Skeletal muscle cell (primary cell): ENCODE data around the gene DNAH17.
A peak's percentile ranks its signal among the peaks of the same experiment; 100 is the strongest.

Experiments
- DNase-seq: peaks from one replicate; pipeline ENCODE4 v3.0.0-alpha.2; 2010; ENCODE audit warnings: low read depth
- H3K4me3 ChIP-seq: 2 replicates; pipeline ENCODE4 v1.5.1; 2011; ENCODE audit warnings: low read depth, mild to moderate bottlenecking, control low read depth, low read length, moderate library complexity

The DNAH17 gene

DNA sequence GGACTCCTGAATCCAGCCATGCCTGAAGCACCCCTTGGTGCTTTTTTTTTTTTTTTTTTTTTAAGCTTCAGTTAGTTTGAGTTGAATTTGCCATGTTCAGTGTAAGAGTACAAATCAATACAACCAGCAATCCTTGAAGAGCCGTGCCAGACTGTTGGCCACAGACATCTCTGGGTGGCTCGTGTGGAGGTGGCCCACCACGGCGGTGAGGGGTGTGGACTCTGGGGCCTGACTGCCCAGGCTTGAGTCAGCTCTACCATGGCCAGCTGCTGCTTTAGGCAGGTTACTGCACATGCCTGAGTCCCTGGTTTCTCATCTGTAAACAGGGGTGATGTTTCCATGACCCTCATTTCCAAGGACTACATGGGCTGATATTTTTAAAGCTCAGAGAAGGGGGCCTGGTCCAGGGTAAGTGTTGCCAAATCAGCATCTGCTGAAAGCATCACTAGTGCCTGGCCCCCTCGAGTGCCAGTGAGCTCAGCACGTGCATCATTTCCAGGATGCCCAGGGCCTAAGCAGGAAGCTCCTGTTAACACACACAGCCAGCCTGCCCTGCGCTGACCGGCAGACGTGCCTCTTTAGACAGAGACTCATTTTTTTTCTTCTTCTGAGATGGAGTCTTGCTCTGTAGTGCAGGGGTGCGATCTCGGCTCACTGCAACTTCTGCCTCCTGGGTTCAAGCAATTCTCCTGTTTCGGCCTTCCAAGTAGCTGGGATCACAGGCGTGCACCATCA lies 90.1 kb downstream of the DNAH17 start:
- no peak for DNase-seq
- no peak overlapping the region for H3K4me3 ChIP-seq

DNA sequence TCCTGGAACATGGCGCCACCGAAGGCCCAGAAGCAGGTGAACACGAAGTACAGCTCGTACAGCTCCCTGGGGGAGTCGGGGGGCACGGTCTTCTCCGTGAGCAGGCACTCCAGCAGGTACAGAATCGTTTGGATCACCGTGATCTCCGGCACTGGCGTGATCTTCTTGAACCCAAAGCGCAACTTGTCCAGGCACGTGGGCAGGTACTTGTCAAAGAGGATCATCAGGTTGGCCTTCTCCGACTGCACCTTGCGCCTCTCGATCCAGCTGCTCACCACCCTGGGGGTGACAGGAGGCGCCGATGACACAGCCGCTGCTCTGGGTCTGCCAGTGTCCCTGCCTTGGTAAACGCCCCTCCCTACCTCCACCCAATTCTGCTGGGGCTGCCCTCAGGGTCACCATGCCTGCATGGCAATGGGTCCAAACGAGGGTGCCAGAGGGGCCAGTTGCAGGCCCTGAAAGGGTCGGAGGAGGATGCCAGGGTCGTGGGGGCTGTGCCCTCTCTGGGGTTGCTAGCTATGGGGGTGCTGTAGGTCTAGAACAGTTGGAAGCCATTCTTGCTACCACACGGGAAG lies 90.9 kb downstream of the DNAH17 start:
- H3K4me3 ChIP-seq, result no peak overlapping the region
- DNase-seq, result no peak

DNA sequence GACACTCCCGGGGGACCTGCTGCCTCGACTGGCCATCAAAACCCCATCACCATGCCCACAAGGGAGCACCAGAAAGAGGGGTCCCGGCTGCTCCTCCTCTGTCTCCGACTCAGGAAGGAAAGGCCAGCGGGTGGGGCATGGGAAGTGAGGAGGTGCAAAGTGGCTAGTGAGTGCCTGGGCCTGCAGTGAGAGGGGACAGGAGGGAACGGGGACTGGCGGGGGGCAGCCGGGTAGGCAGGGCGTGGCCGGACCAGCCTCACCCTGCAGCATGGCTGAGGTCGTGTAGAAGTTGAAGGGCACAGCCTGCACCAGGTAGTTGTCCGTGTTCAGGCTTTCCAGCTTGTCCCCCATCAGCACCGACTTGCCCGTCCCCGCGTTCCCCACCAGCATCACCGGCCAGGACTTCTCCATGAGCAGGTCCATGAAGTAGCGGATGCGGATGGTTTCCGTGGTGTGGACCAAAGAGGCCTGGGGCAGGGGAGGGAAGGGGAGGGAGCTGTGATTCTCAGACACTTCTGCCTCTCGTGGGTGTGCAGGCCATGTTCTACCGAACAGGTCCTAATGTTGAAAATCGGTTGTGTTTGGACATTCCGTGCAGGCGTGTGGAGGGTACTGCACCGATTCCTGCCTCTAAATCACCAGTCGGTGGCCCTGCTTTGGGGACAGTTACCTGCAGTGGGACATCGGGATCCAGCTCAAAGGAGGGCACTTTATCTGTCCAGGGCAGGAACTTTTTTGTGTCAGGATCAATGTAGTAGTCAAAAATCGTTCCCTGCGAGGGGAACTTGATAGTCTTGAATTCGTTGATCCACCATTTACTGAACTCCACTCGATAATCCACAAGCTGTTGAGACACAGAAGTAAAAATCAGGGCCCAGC lies 91.7 kb downstream of the DNAH17 start:
- DNase-seq, result no peak
- no peak overlapping the region for H3K4me3 ChIP-seq

DNA sequence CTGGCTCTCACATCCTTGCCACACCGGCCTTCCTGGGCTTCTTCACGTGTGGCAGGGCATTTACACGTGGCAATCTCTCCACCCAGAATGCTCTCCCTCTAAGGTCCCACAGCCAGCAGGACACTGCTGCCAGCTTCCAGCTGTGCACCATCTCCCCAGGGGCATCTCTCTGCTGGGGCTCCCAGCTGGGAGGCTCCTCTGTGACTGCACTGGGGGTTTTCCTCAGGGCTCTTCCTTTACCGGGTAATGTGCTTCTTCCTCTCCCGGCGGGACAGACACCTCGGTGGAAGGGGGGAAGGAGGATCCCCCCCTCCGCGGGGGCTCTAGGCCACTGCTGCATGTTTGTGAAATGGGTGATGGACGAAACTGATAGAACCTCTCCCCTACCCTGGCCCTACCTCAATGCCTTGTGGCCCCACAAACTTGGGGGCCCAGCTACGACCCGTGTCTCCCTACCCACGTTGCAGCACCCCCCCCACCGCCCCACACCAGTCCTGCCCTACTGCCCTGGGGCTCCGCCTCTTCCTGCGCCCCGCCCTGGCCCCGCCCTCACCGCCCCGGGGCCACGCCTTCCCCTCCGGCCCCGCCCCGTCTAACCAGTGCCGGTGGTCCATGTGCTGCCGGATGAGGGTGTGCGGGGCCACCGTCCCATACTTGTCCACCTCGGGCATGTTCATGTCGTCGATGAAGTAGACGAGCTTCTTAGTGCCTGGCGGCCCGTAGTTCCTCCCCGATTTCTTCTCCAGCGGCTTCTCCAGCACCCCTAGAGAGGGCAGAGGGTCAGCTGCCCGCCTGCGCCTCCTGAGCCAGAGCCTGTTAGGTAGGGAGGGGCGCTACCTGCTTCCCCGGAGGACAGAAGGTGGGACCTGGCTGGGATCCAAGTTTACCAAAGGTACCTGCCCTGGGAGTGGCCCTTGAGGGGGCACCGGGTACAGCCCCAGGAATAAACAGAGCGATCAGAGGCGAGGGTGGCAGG lies 92.6 kb downstream of the DNAH17 start:
- DNase-seq, result no peak
- peak overlapping the region; percentile 36 for H3K4me3 ChIP-seq

DNA sequence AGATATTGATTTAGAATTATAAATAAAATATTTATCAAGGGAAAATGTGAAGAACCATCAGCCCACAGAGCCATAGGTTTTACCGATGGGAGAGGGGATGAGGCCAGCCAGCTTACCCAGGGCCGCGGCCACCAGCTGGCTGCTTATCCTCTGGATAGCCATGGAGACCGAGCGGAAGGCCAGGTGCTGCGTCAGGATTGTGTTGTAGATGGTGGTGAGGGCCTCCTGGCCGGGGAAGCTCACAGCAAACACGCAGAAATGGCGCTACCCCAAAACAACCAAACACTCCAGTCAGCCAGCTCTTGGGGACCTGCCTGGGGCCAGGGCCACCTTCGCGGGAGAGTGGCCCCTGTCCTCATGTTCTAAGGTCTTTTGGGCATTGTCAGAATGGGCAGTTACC lies 97.8 kb downstream of the DNAH17 start:
- no peak for DNase-seq
- H3K4me3 ChIP-seq, result no peak overlapping the region

DNA sequence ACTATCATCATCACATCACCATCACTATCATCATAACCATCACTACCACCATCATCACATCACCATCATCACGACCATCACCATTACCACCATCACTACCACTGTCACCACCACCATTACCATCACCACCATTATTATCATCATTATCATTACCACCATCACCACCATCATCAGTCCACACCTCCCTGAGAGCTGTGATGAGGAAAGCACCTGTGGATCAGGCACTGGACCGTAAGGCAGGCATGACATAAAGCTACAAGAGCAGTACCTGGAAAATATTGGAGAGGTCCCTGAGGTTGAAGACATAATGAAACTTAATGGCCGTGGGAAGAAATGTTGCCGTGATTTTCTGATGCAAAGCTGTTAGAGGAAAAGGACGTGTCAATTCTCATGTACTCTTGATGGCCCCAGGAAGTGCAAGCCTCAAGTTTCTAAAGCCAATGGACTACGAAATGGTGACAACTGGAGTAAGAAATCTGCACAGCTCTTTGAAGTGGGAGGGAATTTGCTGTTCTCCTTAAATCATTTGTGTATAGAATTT lies 98.4 kb downstream of the DNAH17 start:
- no peak overlapping the region for H3K4me3 ChIP-seq
- DNase-seq, result no peak

DNA sequence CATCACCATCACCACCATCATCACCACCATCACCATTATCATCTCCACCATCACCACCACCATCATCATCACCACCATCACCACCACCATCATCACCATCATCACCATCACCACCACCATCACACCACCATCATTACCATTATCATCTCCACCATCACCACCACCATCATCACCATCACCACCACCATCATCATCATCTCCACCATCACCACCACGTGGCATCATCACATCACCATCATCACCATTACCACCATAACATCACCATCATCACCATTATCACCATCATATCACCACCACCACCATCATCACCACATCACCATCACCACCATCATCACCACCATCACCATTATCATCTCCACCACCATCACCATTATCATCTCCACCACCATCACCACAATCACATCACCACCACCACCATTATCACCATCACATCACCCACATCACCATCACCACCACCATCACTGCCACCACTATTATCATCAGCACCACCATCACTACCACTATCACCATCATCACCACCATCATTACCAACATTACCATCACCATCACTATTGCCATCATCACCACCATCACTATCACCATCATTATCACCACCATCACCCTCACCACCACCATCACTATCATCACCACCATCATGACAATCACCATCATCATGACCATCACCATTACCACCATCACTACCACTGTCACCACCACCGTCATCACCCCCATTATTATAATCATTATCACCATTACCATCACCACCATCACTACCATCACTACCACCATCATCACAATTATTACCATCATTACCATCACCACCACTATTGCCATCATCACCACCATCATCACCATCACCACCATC lies 99.1 kb downstream of the DNAH17 start:
- no peak for DNase-seq

DNA sequence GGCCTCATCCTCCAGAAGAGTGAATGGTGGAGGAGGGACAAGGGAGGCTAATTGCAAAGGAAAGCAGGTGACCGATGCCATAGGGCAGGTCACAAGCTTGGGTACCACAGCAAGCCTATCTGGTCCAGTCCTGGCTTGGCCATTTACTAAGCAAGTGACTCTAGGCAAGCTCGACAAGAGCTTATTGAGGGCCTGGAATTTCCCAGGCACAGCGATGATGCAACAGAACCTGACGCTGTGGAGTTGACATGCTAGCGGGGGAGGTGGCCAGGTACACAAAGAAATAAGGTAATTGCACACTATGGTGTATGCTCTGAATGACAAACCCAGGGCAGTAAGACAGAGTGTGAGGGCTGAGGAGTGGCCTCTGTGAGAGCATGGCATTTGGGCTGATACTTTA lies 100.2 kb downstream of the DNAH17 start:
- DNase-seq, result no peak
- H3K4me3 ChIP-seq, result no peak overlapping the region

More for the DNA sequence above, 99.1 kb downstream of the DNAH17 start:
- H3K4me3 ChIP-seq, result no peak overlapping the region

DNA sequence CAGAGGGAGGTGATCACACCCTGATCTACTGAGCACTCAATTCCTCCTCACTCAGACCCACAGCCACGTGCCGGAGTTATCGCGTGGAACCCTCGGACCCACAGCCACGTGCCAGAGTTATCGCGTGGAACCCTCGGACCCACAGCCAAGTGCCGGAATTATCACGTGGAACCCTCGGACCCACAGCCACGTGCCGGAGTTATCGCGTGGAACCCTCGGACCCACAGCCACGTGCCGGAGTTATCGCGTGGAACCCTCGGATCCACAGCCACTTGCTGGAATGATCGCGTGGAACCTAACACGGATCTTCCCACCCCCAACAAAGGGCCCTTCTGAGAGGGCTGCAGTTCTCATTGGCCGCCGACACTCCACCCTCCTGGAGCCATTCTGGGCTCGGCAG lies 101.0 kb downstream of the DNAH17 start:
- H3K4me3 ChIP-seq, result no peak overlapping the region
- no peak for DNase-seq

DNA sequence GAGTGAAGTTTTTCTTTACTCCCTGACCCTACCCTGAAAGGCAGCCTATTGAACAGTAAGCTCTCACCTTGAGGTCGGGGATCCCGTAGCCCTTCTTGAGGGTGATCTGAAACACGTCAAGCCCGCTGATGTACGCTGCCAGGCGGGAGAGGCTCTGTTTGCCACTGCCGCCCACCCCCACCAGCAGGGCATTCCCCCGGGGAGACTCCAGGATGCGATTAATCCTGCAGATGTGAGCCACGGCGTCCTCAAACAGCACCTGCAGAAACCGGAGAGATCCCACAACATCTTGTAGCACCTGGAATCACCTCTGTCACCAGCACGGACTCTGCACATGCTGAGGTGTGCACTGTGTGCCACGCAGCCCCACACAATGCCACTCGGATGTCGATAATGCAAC lies 102.0 kb downstream of the DNAH17 start:
- DNase-seq, result no peak
- no peak overlapping the region for H3K4me3 ChIP-seq

DNA sequence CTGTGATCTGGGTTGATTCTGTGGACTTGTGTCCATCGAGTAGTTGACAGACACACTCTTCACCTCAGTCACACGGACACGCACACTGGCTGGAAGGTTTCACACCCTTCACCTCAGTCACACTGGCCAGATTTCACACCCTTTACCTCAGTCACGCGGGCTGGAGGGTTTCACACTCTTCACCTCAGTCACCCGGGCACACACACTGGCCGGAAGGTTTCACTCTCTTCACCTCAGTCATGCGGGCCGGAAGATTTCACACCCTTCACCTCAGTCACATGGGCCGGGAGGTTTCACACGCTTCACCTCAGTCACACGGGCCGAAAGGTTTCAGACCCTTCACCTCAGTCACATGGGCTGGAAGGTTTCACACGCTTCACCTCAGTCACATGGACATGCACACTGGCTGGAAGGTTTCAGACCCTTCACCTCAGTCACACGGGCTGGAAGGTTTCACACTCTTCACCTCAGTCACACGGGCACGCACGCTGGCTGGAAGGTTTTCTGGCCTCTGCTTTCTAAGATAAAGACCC lies 102.5 kb downstream of the DNAH17 start:
- H3K4me3 ChIP-seq, result no peak overlapping the region
- DNase-seq, result no peak

DNA sequence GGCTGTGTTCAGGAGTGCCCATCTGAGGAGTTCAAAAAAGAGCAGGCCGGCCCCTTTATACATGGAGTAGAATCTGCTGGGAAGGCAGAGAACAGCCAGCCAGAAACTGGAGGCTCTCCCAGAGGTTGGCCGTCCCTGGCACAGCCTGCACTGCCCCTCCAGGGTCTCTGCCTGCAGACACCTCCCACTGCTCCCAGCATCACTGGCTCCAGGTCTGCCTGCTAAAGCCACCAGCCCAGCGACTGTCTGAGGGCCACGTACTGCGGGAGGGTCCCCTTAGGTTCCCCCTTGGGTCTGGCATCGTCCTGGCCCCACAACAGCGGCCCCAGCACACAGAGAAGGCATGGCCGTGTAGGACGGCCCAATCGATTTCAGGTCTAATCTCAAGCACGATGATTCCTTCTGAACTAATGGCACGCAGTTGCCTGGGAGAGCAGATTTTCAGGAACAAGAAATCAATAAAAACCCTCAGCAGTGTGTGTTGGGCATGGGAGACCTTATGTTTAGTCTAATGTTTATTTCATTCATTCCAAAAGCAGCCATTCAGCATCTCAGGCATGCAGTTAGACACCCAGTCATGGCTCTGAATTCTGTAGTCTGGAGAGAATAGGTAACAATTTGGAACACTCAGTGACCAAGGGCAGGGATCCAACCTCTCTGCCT lies 103.1 kb downstream of the DNAH17 start:
- DNase-seq, result no peak

DNA sequence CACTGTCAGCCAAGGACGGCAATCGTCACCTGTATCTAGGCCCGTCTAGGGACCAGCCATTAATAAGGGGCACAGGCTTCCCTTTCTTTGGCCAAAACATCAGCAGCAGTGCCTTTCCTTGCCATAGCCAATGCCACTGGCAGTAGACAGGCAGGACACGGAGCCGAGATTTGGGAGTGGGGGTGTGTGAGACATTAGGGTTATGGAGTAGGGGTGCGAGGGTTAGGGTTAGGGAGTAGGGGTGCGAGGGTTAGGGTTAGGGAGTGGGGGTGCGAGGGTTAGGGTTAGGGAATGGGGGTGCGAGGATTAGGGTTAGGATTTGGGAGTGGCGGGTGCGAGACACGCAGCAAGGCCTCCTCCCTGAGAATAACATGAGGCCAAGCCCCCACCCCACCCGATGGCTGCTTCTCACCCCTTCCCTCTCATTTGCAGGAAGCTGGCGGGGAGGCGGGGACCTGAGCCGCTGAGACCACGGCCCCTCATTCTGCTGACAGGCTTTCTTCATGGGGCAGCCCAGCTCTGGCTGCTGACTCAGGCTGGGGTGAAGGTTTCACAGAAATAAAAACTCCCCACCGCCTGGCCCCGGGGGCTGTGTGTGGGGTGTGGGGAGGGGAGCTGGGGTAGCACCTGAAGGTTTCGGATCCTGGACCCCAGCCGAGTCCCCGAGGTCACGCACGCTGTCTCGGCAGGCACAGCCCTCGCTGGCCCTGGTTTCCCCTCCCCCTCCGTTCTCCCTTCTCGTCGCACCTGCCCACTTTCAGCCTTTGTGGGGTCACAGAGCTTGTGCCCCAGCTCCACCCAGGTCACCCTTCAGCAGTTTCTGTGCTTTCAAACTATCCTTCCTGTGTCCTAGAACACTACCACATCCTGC lies 104.9 kb downstream of the DNAH17 start:
- no peak for DNase-seq
- no peak overlapping the region for H3K4me3 ChIP-seq

More for the DNA sequence above, 103.1 kb downstream of the DNAH17 start:
- no peak overlapping the region for H3K4me3 ChIP-seq

DNA sequence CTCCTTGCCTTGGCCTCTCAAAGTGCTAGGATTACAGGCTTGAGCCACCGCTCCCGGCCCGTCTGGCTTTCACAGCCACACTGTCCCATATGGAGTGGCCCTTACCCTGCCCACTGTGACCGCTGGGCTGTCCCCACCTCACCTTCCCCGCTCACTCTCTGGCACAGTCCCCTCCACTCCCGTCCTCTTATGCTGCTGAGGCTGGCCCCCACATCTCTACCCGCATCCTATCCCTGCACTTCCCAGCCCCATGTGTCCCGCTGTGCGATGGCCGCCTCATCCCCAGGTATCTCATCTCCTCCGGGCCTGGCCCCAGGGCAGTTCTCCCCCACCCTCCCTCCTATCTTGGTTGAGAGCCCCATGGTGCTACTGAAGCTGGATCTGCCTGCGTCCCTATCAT lies 105.6 kb downstream of the DNAH17 start:
- no peak for DNase-seq
- no peak overlapping the region for H3K4me3 ChIP-seq

DNA sequence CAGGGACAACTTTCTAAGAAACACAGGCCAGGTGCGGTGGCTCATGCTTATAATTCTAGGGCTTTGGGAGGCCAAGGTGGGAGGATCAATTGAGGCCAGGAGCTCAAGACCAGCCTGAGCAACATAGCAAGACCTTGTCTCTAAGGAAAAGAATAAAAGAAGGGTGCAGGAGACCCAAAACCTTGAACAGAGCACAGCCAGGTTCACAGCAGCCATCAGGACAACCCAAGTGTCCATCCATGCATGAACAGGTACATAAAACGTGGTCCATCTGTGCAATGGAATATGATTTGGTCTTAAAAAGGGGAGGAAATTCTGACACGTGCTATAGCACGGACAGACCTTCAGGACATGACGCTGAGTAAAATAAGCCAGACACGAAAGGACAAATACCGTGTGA lies 107.8 kb downstream of the DNAH17 start:
- no peak for DNase-seq
- H3K4me3 ChIP-seq, result no peak overlapping the region

DNA sequence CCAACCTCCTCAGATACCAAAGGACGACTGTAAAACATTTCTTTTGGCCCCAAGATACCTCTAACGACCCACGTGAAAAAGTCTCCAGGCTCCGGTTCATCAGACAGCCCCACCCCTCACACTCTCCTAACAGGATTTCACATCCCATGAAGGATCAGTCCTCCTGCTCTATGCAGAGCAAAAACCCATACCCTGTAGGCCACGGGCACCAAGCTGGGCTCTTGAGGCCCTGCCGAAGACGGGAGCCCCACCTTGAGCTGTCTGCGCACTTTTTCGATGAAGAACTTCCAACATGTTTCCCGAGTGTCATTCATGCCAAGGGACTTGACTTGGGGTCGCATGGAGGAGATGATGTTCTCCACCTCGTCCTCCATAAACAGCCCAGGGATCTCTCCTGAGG lies 108.8 kb downstream of the DNAH17 start:
- no peak for DNase-seq
- H3K4me3 ChIP-seq, result no peak overlapping the region
